Measurements from ENCODE around the gene MAPRE2. TPM values are rescaled to one million over a fixed set of nuclear protein-coding genes. Genes with fewer than 3 reads are reported as not detected.

The MAPRE2 gene
- total RNA-seq, 2 donors from 2014 or later, result 32.8 to 44.4 TPM

GRCh38 chr18:35174093-35174731, 133.0 kb downstream of the MAPRE2 start:
- Mint-ChIP-seq H3K27ac (no peak overlapping the region), H3K27me3 (no peaks in the 10 kb centered on the region), H3K4me1 (ENCODE audit: low read depth in 2 of 2) (no peaks in the 10 kb centered on the region), H3K4me3 (no peak overlapping the region), H3K9me3 (no peaks in the 10 kb centered on the region), H3K36me3 (peaks cover 5% of the 10 kb centered on the region)
- no peak for DNase-seq (ENCODE audit: low spot score)
- ATAC-seq, result no peak

GRCh38 chr18:35174745-35175144, 133.5 kb downstream of the MAPRE2 start:
- ATAC-seq (no peak), DNase-seq (ENCODE audit: low spot score) (no peak)
- Mint-ChIP-seq H3K27me3 (no peaks in the 10 kb centered on the region), H3K9me3 (no peaks in the 10 kb centered on the region), H3K4me1 (ENCODE audit: low read depth in 2 of 2) (no peaks in the 10 kb centered on the region), H3K36me3 (peaks cover 5% of the 10 kb centered on the region), H3K27ac (no peak overlapping the region), H3K4me3 (no peak overlapping the region)

GRCh38 chr18:35176925-35177324, 135.7 kb downstream of the MAPRE2 start:
- Mint-ChIP-seq H3K36me3 (peaks cover 5% of the 10 kb centered on the region), H3K4me1 (ENCODE audit: low read depth in 2 of 2) (no peaks in the 10 kb centered on the region), H3K4me3 (no peak overlapping the region), H3K9me3 (no peaks in the 10 kb centered on the region), H3K27me3 (no peaks in the 10 kb centered on the region), H3K27ac (no peak overlapping the region)
- DNase-seq (ENCODE audit: low spot score) (no peak), ATAC-seq (no peak)

- peak; percentile 68 to 89 for ATAC-seq
- no peak overlapping the region for H3K4me3 Mint-ChIP-seq
- no peak for DNase-seq (ENCODE audit: low spot score)
- H3K27me3 Mint-ChIP-seq, result no peaks in the 10 kb centered on the region
- H3K4me1 Mint-ChIP-seq (ENCODE audit: low read depth in 2 of 2), result no peaks in the 10 kb centered on the region
- H3K27ac Mint-ChIP-seq, result no peak overlapping the region
- H3K9me3 Mint-ChIP-seq, result no peaks in the 10 kb centered on the region
- H3K36me3 Mint-ChIP-seq, result peaks cover 5% of the 10 kb centered on the region
These were observed 137.0 kb downstream of the MAPRE2 start for GRCh38 chr18:35178260-35178659.

GRCh38 chr18:35179906-35180305, 138.7 kb downstream of the MAPRE2 start:
- Mint-ChIP-seq H3K4me3 (no peak overlapping the region), H3K4me1 (ENCODE audit: low read depth in 2 of 2) (no peaks in the 10 kb centered on the region), H3K9me3 (no peaks in the 10 kb centered on the region), H3K27me3 (no peaks in the 10 kb centered on the region), H3K27ac (no peak overlapping the region), H3K36me3 (peaks cover 5% of the 10 kb centered on the region)
- no peak for DNase-seq (ENCODE audit: low spot score)
- ATAC-seq, result no peak

- Mint-ChIP-seq H3K36me3 (peaks cover 5% of the 10 kb centered on the region), H3K9me3 (no peaks in the 10 kb centered on the region), H3K4me3 (no peak overlapping the region), H3K4me1 (ENCODE audit: low read depth in 2 of 2) (no peaks in the 10 kb centered on the region), H3K27me3 (no peaks in the 10 kb centered on the region), H3K27ac (no peak overlapping the region)
- ATAC-seq (no peak), DNase-seq (ENCODE audit: low spot score) (no peak)
These were observed 139.2 kb downstream of the MAPRE2 start for GRCh38 chr18:35180455-35180854.

- Mint-ChIP-seq H3K9me3 (no peaks in the 10 kb centered on the region), H3K27ac (no peak overlapping the region), H3K27me3 (no peaks in the 10 kb centered on the region), H3K36me3 (no peaks in the 10 kb centered on the region), H3K4me3 (no peak overlapping the region), H3K4me1 (ENCODE audit: low read depth in 2 of 2) (no peaks in the 10 kb centered on the region)
- no peak for DNase-seq (ENCODE audit: low spot score)
- no peak for ATAC-seq
These were observed 140.9 kb downstream of the MAPRE2 start for GRCh38 chr18:35182151-35182550.

- Mint-ChIP-seq H3K36me3 (no peaks in the 10 kb centered on the region), H3K27ac (no peak overlapping the region), H3K4me1 (ENCODE audit: low read depth in 2 of 2) (no peaks in the 10 kb centered on the region), H3K27me3 (no peaks in the 10 kb centered on the region), H3K9me3 (no peaks in the 10 kb centered on the region), H3K4me3 (no peak overlapping the region)
- no peak for DNase-seq (ENCODE audit: low spot score)
- ATAC-seq, result no peak
These were observed 142.7 kb downstream of the MAPRE2 start for GRCh38 chr18:35183886-35184285.

GRCh38 chr18:35185771-35186170, 144.6 kb downstream of the MAPRE2 start:
- no peak overlapping the region for H3K27ac Mint-ChIP-seq
- no peaks in the 10 kb centered on the region for H3K27me3 Mint-ChIP-seq
- H3K4me1 Mint-ChIP-seq (ENCODE audit: low read depth in 2 of 2), result no peaks in the 10 kb centered on the region
- no peaks in the 10 kb centered on the region for H3K9me3 Mint-ChIP-seq
- no peaks in the 10 kb centered on the region for H3K36me3 Mint-ChIP-seq
- no peak overlapping the region for H3K4me3 Mint-ChIP-seq
- DNase-seq (ENCODE audit: low spot score), result no peak
- ATAC-seq, result no peak

GRCh38 chr18:35186291-35187034, 145.2 kb downstream of the MAPRE2 start:
- H3K27ac Mint-ChIP-seq, result no peak overlapping the region
- no peaks in the 10 kb centered on the region for H3K9me3 Mint-ChIP-seq
- ATAC-seq (no peak), DNase-seq (ENCODE audit: low spot score) (no peak)
- no peak overlapping the region for H3K4me3 Mint-ChIP-seq
- H3K36me3 Mint-ChIP-seq, result no peaks in the 10 kb centered on the region
- H3K27me3 Mint-ChIP-seq, result no peaks in the 10 kb centered on the region
- H3K4me1 Mint-ChIP-seq (ENCODE audit: low read depth in 2 of 2), result no peaks in the 10 kb centered on the region

GRCh38 chr18:35189510-35189909, 148.3 kb downstream of the MAPRE2 start:
- Mint-ChIP-seq H3K27me3 (no peaks in the 10 kb centered on the region), H3K4me3 (no peak overlapping the region), H3K9me3 (no peaks in the 10 kb centered on the region), H3K4me1 (ENCODE audit: low read depth in 2 of 2) (no peaks in the 10 kb centered on the region), H3K27ac (no peak overlapping the region), H3K36me3 (no peaks in the 10 kb centered on the region)
- ATAC-seq, result no peak
- no peak for DNase-seq (ENCODE audit: low spot score)

- Mint-ChIP-seq H3K27ac (no peak overlapping the region), H3K9me3 (no peaks in the 10 kb centered on the region), H3K4me3 (no peak overlapping the region), H3K27me3 (no peaks in the 10 kb centered on the region), H3K4me1 (ENCODE audit: low read depth in 2 of 2) (no peaks in the 10 kb centered on the region), H3K36me3 (no peaks in the 10 kb centered on the region)
- ATAC-seq, result no peak
- no peak for DNase-seq (ENCODE audit: low spot score)
These were observed 149.9 kb downstream of the MAPRE2 start for GRCh38 chr18:35190948-35191697.

GRCh38 chr18:35191698-35192025, 150.4 kb downstream of the MAPRE2 start:
- DNase-seq (ENCODE audit: low spot score), result no peak
- Mint-ChIP-seq H3K27ac (no peak overlapping the region), H3K4me1 (ENCODE audit: low read depth in 2 of 2) (no peaks in the 10 kb centered on the region), H3K27me3 (no peaks in the 10 kb centered on the region), H3K36me3 (no peaks in the 10 kb centered on the region), H3K9me3 (no peaks in the 10 kb centered on the region), H3K4me3 (no peak overlapping the region)
- no peak for ATAC-seq

- ATAC-seq (no peak), DNase-seq (ENCODE audit: low spot score) (no peak)
- Mint-ChIP-seq H3K27me3 (no peaks in the 10 kb centered on the region), H3K27ac (no peak overlapping the region), H3K9me3 (no peaks in the 10 kb centered on the region), H3K4me1 (ENCODE audit: low read depth in 2 of 2) (no peaks in the 10 kb centered on the region), H3K36me3 (no peaks in the 10 kb centered on the region), H3K4me3 (no peak overlapping the region)
These were observed 151.2 kb downstream of the MAPRE2 start for GRCh38 chr18:35192415-35192814.
